SHP77 treated with DMSO at 0.1 percent for 48 hours (cell line): ENCODE measurements around the gene GRIK5.
"Not testable (repeated sequence)": the region's sequence is repeated elsewhere in the genome, so short reads cannot be mapped to it uniquely, and the experiment has no call there.

ENCODE experiments used
- DNase-seq: peaks from one replicate; lab custom pipeline; 2025; lab: John Stamatoyannopoulos, UW

The GRIK5 gene

GRCh38 chr19:42017040-42017439 is 53.0 kb downstream of the GRIK5 start:
- no peak for DNase-seq

GRCh38 chr19:42012747-42013146 is 57.3 kb downstream of the GRIK5 start:
- not testable (repeated sequence) for DNase-seq

GRCh38 chr19:42010245-42011126 is 59.5 kb downstream of the GRIK5 start:
- no peak for DNase-seq

GRCh38 chr19:42006569-42006968 is 63.4 kb downstream of the GRIK5 start:
- DNase-seq = no peak

- no peak for DNase-seq
These were observed 64.5 kb downstream of the GRIK5 start for GRCh38 chr19:42005504-42005903.

- no peak for DNase-seq
These were observed 66.3 kb downstream of the GRIK5 start for GRCh38 chr19:42003506-42004294.

GRCh38 chr19:41999878-42000208 is 70.2 kb downstream of the GRIK5 start:
- no peak for DNase-seq

GRCh38 chr19:41999071-41999877 is 70.7 kb downstream of the GRIK5 start:
- no peak for DNase-seq

GRCh38 chr19:41998246-41999020 is 71.6 kb downstream of the GRIK5 start:
- peak; percentile 11 for DNase-seq

GRCh38 chr19:41997851-41998229 is 72.2 kb downstream of the GRIK5 start:
- peak; percentile 89 for DNase-seq

GRCh38 chr19:41997121-41997850 is 72.7 kb downstream of the GRIK5 start:
- peak; percentile 89 for DNase-seq

- DNase-seq = no peak
These were observed 73.8 kb downstream of the GRIK5 start for GRCh38 chr19:41995959-41996797.

GRCh38 chr19:41994994-41995958 is 74.7 kb downstream of the GRIK5 start:
- DNase-seq = no peak

GRCh38 chr19:41994521-41994971 is 75.5 kb downstream of the GRIK5 start:
- DNase-seq = no peak

GRCh38 chr19:41993612-41994483 is 76.2 kb downstream of the GRIK5 start, which contains the start of gene ATP1A3:
TSS of gene ATP1A3 (minus strand) at chr19:41994230. CDS start at chr19:41994076, 154 bp downstream.
- peak; percentile 67 for DNase-seq

- DNase-seq = not testable (repeated sequence)
These were observed 78.0 kb downstream of the GRIK5 start for GRCh38 chr19:41991925-41992569.

- DNase-seq = no peak
These were observed 79.0 kb downstream of the GRIK5 start for GRCh38 chr19:41991025-41991424.
